Upper lobe of left lung (tissue), 4 donors: ENCODE data around the gene TMEM207.

ENCODE experiments used
- CTCF ChIP-seq, 6 experiments: fragments of 450-650 bp in 4 of 6; fragments of 200-600 bp in 2 of 6; sonication (generic) in 2 of 6; IDR thresholded peaks; one replicate each; pipeline ENCODE4 v1.5.1; 2016 to 2019; ENCODE audit warnings: antibody characterized with exemption in 6 of 6
- EP300 ChIP-seq, 4 donors: sonication (generic); formaldehyde crosslinking; IDR thresholded peaks; one replicate each; pipeline ENCODE4 v1.5.1; 2017; ENCODE audit warnings: antibody characterized with exemption in 4 of 4, control low read depth in 2 of 4
- POLR2A ChIP-seq, 4 donors: fragments of 450-650 bp; IDR thresholded peaks; one replicate each; pipeline ENCODE4 v1.5.1; 2016 to 2017; ENCODE audit warnings: antibody characterized with exemption in 4 of 4, mild to moderate bottlenecking in 2 of 4
- POLR2AphosphoS5 ChIP-seq, 2 donors: sonication (generic); formaldehyde crosslinking; IDR thresholded peaks; one replicate each; pipeline ENCODE4 v1.5.1; 2017; ENCODE audit warnings: antibody characterized with exemption in 2 of 2

- TF ChIP-seq CTCF (IDR thresholded peaks at IDR 0.05) (no peak), POLR2A (IDR thresholded peaks at IDR 0.05) (no peak), POLR2AphosphoS5 (IDR thresholded peaks at IDR 0.05) (no peak), EP300 (IDR thresholded peaks at IDR 0.05) (no peak)
Observed at GRCh38 chr3:190449801-190450200, at the start of gene TMEM207.
